Measurements from ENCODE around the gene SSU72. TPM values are rescaled to one million over a fixed set of nuclear protein-coding genes. Genes with fewer than 3 reads are reported as not detected.

Gene SSU72
- 78.7 and 87.2 TPM in 2 replicates for total RNA-seq

DNA sequence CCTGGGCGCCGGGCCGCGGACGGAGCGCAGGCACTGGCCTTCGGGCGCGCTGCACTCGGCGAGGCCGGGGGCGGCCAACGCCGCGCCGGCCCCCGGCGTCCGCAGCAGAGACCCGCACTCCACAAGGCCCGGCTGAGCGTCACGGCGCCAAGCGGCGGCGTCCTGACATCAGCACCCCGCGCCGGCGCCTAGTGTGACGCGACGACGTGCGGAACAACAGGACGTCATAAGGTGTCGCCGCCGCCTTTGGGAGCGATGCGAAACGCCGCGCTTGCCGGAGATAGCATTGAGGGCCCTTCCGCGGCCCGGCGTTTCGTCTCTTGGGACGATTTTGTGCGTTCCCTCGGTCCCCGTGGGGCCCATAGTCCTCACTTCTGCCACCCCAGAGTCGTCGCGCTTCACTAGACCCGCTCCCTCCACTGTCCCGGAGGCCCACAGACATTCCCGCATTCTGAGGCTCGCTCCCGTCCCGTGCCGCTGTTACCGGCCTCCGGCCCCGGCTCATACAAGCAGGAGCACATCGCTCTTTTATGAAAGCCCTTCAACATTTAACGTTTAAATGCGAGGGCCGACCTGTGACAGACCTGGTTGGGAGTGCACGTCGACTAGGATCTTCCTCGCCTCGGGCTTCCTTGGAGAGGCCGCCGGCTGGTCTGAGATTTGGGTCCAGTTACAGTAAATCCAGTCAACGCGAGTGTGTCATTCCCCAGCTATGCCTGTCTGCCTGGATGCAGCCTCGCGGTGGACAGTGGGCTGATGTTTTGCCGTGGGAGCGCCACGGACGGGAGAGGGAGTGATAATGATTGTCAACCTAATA lies at the start of gene SSU72:
SSU72 (minus strand) TSS at position 143 of the 817 bp plus-strand sequence. CDS start 306 bp downstream, outside the sequence.
- peak; percentile 69 for DNase-seq (ENCODE audit: low read depth)

DNA sequence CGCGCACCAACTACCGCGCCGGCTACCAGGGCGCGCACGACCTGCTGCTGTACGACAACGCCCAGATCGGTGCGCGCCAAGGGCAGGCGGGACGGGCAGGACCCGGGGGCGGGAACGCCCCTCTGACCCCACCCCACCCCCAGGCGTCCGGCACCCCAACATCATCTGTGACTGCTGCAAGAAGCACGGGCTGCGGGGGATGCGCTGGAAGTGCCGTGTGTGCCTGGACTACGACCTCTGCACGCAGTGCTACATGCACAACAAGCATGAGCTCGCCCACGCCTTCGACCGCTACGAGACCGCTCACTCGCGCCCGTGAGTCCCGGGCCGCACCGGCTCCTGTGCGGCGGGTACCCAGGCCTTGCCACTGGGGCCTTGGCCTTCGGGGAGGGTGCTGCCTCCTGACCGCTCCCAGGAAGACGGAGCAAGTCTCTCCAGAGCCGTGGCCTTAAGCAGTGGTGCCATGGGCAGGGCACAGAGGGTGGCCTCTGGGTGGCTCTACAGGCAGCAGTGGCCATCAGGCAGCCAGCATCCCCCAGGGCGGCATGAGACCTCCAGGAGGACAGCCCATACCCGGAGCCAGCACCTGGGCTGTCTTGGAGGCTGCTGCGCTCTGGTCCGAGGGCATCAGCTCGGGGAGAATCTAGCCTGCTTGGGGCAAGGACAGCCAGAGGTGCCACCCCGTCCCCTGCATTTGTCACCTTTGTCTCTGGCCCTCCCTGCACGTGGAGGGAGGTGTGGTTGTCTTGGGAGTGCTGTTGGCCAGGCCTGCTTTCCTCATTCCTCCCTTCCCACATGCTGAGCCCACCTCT lies 49.2 kb upstream of the SSU72 start:
- DNase-seq (ENCODE audit: low read depth): no peak

GRCh38 chr1:1623181-1623630 lies 48.5 kb upstream of the SSU72 start:
- no peak for DNase-seq (ENCODE audit: low read depth)

DNA sequence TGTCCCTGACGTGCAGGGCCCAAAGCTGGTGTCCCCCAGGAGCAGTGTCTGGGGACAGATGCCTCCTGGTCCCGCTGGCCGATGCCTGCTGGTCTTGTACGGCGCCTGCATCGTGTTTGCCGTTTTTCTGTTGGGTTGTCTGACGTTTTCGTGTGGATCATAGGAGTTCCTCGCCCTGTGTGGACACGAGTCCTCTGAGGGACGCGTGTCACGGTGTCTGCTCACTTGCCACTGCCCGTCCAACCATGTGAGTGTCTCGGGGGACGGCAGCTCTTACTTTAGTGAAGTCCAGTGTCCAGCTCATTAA lies 48.1 kb upstream of the SSU72 start:
- no peak for DNase-seq (ENCODE audit: low read depth)

DNA sequence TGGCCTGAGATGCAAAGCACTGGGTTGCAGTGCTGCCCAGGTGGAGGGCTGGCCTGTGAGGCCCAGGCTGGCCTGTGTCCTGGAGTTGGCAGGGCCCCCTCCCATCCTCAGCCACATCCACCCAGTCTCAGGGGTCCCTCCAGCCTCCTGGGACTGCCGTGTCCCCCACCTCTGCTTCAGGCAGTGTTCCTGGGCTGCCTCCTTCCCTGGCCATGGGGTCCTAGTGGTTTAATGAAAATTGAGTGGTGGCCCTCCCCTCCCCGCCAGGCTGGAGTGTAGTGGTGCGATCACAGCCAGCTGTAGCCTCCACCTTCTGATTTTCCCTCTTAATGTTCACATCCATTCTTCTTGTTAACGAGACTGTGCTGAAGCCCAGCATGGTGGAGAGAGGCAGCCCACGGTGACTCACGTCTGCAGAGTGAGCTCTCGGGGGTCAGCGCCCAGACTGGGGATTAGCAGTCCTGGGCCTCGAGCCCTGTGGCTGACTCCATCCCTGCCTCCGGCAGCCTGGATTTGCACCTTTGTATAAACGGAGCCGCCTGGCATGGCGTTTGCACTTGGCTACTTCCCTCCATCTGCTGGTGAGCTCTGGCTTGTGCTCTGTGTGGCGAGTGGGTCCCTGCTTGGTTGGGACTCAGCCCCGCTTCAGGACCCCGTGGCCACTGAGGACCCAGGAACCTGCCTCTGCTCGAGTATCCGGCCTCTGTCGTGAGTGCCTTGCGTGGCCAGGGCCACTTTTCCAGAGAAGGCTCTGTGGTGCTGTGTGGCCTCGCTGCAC lies 47.5 kb upstream of the SSU72 start:
- DNase-seq (ENCODE audit: low read depth): no peak

DNA sequence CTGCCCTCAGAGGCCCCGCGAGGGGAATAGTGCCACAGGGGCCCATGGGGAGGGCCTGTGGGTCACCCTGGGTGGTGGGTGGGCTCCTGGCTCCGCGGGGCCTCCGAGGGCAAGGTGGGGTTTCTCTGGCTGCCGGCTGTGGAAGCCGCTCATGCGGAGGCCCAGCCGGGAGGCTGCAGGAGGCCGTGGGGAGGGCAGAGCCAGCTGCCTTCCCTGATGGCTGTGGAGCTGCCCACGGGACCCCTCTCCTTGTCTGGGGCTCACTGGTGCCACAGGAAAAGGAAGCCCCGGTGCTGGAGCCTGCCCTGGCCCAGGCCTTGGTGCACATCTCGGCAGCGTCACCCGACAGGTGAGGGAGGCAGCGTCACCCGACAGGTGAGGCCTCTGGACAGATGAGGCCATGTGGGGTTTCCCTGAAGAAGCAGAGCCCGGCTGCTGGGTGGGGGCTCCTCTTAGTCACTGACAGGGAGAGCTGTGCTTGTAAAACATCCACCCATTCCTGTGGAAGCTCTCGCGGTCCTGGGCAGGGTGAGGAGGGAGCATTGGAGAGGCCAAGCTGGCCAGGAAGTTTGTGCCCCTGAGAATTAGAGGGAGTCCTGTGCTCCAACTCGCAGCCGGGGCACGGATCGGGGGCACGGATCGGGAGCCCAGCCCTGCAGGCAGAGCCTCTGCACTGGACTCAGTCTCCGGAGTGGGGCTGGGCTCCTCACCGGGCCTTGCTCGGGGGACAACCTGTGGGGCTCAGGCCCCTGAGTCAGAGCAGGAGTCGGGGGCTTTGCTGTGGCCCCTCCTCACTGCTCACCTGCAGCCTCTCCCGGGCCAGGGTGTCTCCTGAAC lies 46.7 kb upstream of the SSU72 start:
- DNase-seq (ENCODE audit: low read depth): no peak

GRCh38 chr1:1620433-1621139 lies 45.9 kb upstream of the SSU72 start:
- no peak for DNase-seq (ENCODE audit: low read depth)

- DNase-seq (ENCODE audit: low read depth): no peak
Observed at GRCh38 chr1:1619917-1620361, 45.3 kb upstream of the SSU72 start.

DNA sequence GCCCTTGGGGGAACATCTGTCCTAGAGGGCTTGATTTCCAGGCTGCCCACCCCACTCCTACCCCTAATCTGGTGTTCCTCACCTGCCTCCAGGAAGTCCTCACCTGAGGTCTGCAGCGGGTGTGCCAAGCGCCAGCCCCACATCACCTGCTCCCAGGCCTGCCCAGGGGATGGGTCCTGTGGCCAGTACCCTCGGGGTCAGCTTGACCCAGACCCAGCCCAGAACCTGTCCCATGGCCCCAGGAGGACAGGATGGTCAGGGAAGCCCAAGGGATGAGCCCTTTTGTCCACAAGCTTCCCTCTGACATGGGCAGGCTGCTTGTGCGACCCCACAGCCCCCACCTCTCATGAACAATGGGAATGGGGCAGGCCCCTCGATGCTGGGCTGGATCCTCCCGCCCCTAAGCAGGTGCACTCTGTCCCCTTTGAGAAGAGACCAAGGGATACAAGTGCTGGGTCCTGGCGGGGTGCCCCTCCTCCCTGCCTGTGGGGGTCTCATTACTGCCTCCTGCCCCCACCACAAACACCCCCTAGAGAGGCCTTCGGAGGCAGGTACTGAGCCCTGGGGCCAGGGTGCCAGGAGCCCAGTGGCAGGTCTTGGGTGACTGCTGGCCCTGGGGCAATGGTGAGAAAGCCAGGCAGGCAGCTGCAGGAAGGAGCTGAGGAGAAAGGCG lies 43.9 kb upstream of the SSU72 start:
- DNase-seq (ENCODE audit: low read depth): no peak

DNA sequence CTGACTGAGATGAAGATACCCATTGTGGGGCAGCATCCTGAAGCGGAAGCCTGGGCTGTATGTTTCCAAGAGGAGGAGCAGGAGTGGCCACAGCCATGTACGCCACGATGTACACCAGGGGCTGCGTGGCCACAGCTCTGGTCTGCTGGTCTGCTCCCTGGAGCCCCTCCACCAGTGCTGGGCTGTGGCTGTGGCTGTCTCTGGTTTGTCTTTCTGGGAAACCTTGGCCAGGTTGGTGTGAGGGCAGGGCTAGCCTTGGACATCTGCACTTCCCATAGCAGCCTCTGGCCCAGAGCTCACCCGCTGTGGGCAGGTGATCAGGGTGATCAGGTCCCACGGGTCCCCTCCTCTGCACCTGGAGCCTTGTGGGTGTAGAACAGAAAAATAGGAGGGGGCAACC lies 43.3 kb upstream of the SSU72 start:
- no peak for DNase-seq (ENCODE audit: low read depth)

DNA sequence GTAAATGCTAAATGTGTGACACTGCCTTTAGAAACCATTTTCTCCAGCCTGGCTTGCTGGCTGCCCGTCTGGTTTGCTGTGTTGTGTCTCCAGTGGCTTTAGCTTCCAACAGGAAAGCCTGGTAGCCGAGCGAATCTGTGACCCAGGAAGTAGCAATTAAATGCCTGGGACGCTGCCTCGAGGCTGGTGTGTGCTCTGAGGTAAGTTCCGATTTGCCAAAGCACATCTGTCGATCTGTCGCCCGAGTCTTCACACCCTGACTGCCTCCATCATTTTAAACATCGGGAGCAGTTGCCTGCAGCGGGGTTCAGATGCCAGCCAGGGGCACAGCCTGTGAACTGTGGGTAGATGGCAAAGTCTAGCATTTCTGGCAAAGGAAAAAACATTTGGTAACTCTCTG lies 42.9 kb upstream of the SSU72 start:
- no peak for DNase-seq (ENCODE audit: low read depth)

DNA sequence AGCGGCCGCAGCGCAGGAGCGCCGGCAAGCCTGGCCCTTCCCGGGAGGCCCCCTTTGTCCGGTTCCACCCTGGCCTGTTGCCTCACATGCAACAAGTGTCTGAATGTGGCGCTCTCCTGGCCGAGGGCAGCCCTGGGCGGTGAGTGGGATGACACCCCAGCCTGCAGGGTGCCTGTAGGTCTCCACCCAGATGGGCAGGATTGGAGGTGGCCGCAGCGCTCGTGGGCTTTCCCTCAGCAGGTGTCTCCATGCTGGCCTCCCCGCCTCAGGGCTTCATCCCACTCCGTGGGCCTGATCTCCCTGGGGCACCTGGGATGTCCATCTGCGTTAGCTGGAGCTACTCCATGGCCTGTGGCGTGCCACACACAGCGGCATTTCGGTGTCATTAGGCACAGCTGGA lies 42.2 kb upstream of the SSU72 start:
- no peak for DNase-seq (ENCODE audit: low read depth)

- no peak for DNase-seq (ENCODE audit: low read depth)
Observed at GRCh38 chr1:1616045-1616790, 41.6 kb upstream of the SSU72 start.

GRCh38 chr1:1615256-1616044 lies 40.8 kb upstream of the SSU72 start, which contains the start of gene MIB2:
Gene MIB2 (plus strand): TSS chr1:1615500. CDS start chr1:1623453, 7,953 bp downstream.
- DNase-seq (ENCODE audit: low read depth): peak; percentile 84

GRCh38 chr1:1614954-1615255 lies 40.2 kb upstream of the SSU72 start:
- DNase-seq (ENCODE audit: low read depth): no peak

DNA sequence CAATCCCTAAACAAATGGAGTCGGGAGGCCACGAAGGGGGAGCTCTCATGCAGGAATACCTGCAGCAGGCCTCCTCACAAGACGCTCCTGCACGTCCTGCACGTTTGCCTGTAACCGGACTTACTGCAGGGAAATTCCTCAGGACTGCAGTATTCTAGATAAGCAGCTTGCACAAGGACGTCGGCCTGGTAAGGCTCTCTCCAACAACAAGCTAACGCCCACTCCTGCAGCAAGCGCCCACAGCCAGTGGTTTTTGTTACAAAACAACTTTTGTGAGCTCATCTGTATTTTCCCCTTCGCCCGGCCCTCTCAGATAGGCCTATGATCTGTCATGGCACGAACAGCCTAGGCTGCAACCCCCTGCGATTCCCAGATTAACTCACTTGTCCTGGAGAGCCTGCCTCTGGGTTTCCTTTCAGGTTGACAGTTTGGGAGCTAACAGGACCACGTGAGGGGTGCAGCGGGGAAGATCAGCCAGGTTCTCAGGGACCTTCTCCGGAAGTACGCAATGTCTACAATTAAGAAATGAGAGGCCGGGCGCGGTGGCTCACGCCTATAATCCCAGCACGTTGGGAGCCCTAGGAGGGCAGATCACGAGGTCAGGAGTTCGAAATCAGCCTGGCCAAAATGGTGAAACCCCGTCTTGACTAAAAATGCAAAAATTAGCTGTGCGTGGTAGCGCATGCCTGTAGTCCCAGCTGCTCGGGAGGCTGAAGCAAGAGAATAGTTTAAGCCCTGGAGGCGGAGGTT lies 39.7 kb upstream of the SSU72 start:
- DNase-seq (ENCODE audit: low read depth): peak; percentile 77

GRCh38 chr1:1613509-1614082 lies 38.9 kb upstream of the SSU72 start:
- DNase-seq (ENCODE audit: low read depth): no peak

DNA sequence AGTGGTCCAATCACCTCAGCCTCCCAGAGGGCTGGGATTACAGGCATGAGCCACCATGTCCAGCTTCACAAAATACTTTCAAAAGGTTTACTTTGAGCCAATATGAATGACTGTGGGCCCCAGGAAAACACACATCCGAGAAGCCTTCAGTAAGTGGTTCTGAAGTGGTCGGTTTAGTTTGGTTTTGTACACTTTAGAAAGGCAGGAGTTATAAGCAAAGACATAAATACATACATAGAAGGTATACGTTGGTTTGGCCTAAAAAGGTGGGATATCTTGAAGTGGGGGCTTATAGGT lies 37.4 kb upstream of the SSU72 start:
- no peak for DNase-seq (ENCODE audit: low read depth)

Measured in renal cortical epithelial cell (primary cell).